Stimulated activated CD8-positive, alpha-beta memory T cell treated with anti-CD3 and anti-CD28 coated beads, Interleukin-7, amount 100 ng/mL, for 1 hour (primary cell): ENCODE data around the gene MFN2.
A peak's percentile ranks its signal among the peaks of the same experiment; 100 is the strongest.
"Not testable (repeated sequence)": the region's sequence is repeated elsewhere in the genome, so short reads cannot be mapped to it uniquely, and the experiment has no call there.

ENCODE experiments used
- DNase-seq, 2 donors: peaks; one replicate each; pipeline ENCODE4 v3.0.0-alpha.2; 2020; ENCODE audit warnings: low read depth in 2 of 2

The MFN2 gene

DNA sequence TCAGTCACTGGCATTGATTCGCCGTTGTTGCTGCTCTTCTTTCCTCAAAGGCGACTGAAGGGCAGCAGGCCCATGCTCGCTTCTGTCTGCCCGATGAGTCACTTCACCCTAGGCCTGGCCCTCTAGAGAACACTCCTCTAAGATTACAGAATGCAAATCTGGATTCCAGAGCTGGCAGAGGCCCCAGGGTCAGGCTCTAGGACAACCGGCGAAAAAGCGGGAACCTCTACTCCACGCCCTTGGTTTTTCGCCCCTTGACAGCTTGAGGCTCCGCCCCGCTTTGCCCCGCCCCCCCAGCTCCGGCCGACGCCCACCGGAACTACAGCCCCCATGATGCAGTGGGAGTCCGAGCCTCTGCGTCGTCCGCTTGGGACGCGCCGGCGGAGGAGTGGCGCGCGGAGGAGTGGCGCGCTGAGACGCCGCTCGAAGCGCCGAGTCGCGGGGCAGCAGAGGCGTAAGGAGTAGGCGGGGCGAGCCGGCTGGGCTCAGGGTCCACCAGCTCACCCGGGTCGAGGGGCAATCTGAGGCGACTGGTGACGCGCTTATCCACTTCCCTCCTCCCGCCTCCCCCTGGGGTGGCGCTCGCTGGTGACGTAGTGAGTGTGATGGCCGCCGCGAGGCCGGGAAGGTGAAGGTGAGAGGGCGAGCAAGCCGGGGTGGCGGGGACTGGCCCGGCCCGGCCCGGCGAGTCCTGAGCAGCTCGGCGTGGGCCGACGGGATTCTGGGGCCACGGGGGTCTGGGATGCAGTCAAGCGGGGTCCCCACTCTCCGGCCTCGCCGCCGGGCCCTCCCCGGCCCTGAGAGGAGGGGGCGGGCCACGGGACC, at the start of gene MFN2:
Gene MFN2 (plus strand): TSS at position 594 of the 825 bp plus-strand sequence. CDS start 8,725 bp downstream, outside the sequence.
- DNase-seq = peak; percentile 85 to 87

DNA sequence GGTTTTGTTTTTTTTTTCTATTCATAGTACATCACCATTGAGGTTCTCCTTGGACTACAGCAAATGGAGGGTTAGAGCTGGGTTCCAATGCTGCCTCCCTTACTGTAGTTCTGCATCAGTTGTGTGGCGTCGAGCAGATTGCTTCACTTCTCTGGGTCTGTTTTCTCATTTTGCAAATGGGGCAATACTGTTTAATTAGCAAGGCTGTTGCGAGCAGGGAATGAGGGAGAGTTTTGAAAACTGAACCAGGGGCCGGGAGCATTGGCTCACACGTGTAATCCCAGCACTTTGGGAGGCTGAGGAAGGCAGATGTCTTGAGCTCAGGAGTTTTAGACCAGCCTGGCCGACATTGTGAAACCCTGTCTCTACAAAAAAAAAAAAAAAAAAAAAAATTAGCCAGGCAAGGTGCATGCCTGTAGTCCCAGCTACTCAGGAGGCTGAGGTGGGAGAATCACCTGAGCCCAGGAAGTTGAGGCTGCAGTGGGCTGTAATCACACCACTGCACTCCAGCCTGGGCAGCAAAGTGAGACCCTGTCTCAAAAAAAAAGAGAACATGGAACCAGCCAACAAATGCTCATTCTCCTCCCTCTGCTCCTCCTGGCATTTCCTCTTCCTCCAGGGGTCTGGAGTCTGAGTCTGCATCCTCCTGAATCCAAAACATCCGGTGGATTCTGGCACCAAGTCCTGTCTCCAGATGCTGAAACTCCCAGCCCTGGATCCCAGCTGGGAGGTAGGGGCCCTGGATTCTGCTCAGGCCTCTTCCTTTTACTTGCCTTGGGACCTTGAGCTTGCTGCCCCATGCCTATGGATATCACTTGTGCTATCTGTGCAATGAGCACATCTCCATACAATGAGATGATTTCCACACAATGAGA, 49.4 kb upstream of the MFN2 start:
- no peak for DNase-seq

DNA sequence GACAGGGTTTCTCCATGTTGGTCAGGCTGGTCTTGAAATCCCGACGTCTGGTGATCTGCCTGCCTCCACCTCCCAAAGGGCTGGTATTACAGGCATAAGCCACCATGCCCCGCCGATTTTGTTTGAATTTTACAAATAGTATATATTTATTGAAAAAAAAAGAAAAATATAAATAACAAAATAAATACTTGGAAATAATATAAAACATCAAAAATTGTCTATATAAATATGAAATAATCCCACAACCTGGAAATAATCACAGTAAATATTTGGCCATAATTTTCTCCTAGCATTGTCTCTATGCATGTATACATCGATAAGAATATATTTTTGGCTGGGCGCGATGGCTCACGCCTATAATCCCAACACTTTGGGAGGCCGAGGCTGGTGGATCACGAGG, 48.4 kb upstream of the MFN2 start:
- no peak for DNase-seq

DNA sequence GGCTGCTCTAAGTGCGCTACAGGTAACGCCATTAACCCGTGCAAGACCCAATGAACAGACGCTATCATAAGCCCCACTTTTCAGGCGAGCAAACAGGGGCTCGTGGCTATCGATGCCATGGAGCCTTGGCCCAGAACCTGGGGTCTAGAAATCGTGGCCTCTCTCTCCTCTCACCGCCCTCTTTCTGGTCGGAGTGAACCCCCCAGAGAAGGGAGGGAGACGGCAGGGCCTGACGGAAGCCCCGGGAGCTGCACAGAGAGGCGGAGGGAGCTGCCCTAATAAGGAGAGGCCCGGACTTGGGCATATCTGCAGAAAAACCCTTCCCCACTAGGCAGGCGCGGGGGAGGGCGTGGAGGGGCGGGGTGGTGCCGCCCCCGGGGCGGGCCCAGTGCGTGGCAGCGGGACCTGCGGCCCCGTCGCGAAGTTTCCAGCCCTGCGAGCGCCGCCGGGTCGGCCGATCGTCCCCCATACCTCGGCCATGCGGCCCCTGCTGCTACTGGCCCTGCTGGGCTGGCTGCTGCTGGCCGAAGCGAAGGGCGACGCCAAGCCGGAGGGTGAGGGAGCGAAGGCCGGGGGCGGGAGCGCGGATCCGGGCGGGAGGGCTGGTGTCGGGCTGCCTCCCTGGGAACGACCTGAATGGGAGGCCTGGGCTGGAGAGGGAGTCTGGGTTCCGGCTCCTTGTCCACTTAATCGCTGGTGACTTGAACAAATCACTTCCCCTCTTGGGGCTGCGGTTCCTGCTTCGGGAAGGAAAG, 45.8 kb upstream of the MFN2 start, which contains the start of gene PLOD1:
Gene PLOD1 (plus strand): TSS at position 416 of the 755 bp plus-strand sequence. CDS start 63 bp downstream, at position 479.
- DNase-seq = peak; percentile 76 to 82

DNA sequence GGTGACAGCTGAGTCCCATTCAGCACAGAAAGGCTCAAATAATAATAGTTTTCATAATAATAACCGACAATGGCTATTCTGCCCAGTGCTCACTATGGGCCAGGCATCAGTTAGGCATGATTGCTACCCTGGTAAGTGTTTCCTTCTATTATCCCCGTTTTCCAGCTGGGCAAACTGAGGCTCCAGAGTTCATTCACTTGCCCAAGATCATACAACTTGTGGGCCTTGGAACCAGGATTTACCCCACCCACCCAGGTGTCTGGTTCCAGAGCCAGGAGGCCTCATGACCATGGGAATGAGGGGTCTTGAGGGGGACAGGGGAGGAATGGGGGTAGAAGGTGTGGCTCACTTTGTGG, 45.2 kb upstream of the MFN2 start:
- DNase-seq = no peak

DNA sequence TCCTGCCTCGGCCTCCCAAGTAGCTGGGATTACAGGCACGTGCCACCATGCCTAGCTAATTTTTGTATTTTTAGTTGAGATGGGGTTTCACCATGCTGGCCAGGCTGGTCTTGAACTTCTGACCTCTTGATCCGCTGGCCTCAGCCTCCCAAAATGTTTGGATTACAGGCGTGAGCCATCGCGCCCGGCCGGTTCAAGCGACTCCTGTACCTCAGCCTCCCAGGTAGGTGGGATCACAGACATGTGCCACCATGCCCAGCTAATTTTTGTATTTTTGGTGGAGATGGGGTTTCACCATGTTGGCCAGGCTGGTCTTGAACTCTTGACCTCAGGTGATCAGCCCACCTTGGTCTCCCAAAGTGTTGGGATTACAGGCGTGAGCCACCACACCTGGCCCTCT, 44.5 kb upstream of the MFN2 start:
- not testable (repeated sequence) for DNase-seq

DNA sequence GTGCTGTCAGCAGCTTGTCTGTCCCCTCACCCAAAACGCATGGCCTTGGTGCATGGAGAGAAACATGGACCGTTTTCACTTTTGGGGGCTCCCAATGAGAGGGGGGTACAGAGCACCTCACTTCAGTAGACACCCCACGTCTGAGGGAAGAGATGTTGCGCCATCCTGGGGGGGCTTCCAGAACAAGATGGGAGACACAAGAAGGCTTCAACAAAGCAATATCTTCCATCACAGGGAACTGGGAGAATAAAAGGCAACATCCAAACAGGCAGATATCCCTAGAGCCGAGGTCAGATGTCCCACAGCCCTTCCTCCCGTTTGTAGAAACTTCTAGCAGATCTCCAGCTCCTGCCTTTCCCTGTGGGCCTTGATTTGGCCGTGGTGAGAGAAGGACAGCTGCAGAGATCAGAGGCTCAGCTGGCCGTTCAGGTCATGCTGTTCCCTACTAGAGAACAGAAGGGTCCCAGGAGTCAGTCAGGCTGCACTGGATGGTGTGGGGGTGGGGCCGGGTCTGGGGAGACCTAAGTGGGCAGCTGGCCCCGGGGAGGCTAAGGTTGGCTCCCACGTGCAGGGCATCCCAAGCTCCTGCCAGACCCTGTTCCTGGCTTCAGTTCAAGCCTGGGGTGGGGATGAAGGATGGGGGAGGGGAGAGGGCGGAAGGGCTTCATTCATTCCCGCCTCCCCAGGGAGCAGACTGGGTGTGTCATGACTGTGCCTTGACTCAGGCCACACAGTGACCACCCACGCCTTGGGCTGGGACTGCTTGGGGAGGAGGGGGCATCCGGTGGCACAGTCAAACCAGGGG, 41.3 kb upstream of the MFN2 start:
- DNase-seq = no peak

DNA sequence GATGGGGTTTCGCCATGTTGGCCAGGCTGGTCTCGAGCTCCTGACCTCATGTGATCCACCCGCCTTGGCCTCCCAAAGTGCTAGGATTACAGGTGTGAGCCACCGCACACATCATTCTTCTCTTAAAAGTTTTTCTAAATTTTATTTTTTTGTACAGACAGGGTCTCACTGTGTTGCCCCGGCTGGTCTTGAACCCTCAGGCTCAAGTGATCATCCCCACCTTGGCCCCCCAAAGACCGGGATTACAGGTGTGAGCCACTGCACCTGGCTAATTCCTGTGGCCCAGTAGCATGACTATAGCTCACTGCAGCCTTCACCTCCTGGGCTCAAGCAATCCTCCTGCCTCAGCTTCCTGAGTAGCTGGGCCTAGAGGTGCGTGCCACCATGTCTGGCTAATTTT, 40.5 kb upstream of the MFN2 start:
- not testable (repeated sequence) for DNase-seq

DNA sequence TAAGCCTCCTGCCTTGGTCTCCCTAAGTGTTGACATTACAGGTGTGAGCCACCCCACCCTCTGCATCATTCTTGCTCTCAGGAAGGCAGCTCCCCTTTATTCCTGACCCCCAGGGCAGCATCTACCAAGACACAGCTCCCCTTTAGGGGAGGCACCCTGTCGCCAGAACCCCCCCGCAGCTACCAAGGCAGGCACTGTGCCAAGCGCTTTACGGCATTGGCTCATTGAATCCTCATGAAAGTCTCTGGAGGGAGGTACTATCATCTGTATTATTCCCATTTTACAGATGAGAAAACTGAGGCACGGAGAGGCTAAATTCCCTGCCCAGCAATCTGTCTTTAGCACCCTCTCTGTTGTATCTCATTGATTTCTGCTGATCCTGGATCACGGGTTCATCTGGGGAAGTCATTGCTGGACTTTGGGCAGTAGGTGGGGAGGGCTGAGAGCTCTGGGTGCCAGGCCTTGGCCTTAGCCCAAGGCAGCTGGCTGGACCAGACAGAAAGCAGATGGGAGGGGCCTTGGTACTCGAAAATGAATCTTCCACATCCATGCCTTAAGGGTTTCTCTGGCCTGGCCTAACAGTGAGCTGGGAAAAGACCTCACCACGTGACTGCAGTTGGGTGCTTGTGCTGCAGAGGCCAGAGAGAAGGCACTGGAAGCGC, 39.9 kb upstream of the MFN2 start:
- DNase-seq = no peak

DNA sequence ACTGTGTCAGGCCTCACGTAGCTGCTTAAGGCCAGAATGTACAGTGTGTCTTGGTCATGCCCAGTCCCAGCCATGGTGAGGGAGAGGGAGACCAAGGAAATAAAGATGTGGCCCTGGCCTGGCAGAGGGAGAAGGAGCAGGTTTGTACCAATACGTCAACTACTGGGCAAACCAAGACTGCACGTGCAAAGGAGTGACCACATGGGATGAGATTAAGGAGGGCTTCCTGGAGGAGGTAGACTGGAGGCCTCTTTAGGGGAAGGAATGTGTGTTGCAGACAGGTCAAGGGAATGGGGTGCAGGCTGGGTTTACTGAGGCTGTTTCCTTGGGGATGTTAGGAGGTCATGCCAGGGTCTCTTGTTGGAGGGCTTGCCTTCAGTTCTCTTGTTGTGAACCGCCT, 38.0 kb upstream of the MFN2 start:
- no peak for DNase-seq

DNA sequence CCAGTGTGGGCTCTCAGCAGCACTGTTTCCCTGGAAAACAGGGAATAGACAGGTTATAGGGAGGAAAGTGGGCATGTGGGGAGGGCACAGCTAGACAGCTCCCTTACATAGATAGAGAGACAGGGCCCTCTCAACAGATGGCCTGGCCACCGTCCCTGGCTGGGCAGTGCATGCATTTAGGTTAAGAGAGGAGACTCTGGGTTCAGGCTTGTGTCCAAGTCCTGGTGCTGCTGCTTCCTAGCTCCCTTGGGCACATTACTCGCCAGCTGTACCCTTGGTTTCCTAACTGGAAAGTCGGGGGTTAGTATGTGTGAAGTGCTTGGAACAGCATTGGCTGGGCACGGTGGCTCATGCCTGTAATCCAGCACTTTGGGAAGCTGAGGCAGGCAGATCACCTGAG, 36.6 kb upstream of the MFN2 start:
- DNase-seq = no peak

DNA sequence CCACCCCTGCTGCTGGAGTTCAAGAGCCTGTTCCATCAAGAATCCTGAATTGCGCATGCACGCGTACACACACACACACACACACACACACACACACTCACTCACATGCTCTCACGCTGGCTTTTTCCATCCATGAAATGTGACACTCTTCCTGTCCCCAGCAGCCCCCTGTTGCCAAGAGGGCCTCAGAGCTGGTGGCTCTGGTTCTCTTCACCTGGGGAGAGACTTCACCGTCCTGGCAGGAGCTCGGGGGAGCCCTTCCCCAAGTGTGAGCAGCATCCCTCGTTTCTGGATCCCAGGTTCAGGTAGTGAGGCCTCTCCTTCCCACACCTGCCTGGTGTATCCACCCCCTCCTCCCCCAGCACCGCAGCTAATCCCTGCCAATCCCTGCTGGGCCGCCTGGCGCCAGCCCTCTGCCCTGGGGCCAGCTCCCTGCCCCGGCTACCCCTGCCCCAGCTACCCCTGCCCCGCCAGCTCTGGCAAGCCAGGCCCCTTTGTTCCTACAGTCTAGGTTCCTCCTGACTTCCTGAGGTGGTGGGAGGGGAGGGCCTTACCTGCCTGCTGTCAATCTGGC, 35.8 kb upstream of the MFN2 start:
- DNase-seq = no peak

DNA sequence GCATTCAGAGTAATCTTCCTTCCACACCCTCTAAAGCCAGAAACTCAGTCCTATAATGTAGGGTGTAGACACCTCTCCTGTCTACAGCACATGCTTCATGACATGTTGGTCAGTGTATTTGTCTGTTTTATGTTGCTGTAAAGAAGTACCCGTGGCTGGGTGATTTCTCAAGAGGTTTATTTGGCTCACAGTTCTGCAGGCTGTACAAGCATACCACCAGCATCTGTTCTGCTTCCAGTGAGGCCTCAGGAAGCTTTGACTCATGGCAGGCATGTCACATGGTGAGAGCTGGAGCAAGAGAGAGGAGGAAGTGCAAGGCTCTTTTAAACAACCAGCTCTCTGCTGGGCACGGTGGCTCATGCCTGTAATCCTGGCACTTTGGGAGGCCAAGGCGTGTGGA, 33.6 kb upstream of the MFN2 start:
- DNase-seq = no peak

DNA sequence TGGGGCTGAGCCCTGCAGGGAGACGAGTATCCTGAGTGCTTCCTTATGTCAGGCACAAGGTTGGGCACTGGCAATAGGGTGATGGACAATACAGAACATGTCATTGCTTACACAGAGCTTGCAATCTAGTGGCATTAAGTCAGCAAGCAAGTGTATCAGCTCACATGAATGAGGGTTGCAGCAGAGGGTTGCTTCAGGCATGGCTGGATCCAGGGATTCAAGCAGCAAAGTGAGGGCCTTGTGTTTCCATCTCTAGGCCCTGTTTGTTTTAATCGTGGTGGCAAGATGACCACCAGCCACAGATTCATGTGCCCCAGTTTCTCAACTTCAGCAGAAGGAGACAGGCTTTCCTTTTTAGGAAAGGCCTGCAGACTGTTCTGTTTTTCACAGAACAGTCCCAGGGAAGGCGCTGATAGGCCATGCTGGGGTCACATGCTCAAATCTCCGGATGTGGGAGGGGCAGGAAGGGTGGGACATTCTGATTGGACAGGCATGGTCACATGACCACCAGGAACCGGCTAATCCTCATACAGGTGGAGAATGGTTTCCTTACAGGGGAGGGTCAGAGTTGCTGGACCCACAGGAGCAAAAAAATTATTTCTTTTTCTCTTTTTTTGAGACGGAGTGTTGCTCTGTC, 31.3 kb upstream of the MFN2 start:
- no peak for DNase-seq

DNA sequence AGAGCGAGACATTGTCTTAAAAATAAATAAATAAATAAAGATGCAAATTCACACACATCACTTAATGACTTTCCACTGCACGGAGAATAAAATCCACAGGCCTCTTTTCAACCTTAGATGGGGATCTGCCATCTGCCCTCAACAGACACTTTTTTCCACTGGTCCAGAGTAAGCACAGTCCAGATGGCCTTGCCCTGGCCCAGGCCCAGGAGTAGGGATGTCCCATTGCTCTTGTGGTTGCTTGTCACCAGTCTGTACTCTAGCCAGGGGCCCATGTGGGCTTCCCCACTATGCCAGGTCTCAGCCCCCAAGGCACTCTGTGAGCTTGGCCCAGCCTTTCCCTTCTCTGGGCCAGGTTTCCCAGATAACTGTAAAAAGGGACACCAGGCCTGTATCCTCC, 28.3 kb upstream of the MFN2 start:
- no peak for DNase-seq

DNA sequence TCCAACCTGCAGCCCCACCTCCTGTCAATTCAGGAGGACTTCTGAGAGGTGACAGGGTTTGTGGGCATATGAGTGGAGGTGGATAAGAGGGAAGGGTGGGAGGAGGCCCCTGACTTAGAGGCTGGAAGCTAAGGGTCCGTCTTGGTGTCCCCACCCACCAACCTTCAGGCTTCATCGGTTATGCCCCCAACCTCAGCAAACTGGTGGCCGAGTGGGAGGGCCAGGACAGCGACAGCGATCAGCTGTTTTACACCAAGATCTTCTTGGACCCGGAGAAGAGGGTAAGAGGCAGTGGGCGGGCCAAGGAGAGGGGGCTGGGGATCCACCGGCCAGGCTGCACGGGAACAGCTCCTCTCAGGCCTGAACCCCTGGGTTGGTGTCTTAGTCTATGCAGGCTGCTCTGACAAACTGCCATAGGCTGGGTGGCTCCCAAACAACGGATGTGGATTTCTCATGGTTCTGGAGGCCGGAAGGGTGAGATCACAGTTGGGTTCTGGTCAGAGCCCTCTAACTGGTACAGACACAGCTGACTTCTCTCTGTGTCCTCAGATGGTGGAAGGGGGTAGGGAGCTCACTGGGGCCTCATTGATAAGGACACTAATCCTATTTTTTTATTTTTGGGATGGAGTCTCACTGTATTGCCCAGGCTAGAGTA, 27.7 kb upstream of the MFN2 start:
- DNase-seq = no peak

DNA sequence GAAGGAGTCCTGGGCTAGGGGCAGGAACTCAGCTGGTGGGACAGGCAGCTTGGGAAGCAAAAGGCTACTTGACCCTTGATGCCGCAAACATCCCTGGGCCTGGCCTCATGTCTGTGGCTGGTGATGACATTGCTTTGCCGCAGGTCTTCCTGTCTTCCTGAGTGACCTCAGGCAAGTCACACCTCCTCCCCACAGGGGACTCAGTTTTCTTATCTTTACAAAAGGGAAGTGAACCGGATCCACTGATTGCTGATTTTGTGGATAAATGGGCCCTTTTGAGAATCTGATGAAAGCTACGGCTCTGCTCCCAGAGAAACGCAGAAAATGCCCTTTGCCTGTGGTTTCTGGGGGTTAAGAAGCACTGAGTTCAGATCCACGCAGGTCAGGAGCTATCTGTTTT, 25.0 kb upstream of the MFN2 start:
- DNase-seq = no peak

DNA sequence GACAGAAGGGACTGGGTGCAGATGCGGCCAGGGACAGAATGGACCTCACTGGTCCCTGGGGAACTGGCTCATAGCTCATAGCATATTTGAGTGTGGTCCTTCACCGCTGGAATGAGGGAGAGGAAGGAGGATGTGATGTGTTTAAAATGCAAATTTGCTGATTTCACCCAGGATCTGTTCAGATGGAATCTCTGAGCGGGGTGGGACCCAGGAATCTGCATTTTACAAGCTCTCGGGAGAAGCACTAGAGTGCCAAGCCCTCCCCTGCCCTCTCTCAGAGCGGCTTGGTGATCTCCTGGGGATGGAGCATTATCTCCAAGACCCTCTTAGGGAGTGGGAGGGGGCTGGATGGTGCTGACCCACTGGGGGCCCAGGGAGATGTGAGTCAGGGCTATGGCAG, 22.8 kb upstream of the MFN2 start:
- no peak for DNase-seq

DNA sequence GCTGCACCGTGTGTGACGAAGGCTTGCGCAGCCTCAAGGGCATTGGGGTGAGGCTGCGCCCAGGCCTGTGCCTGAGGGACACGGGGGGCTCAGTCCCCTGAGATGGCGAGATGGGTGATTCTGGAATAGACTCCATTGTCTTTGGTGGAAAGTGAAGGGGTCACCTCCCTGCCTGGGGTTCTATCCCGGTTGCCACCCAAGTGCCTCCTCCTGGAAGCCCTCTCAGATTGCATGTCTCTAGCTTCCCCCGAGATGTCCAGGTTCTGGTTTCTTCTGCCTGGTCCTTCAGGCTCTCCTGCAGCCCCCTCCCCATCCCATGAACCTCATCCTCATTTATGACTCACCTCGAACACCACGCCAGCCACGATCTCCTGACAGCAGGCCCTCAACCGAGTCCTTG, 22.3 kb upstream of the MFN2 start:
- no peak for DNase-seq
